H9 (cell line): Measurements from ENCODE around the gene MSRB1. TPM values are rescaled to one million over a fixed set of nuclear protein-coding genes. Genes with fewer than 3 reads are reported as not detected.

Experiments
- DNase-seq: peaks from one replicate; pipeline ENCODE4 v3.0.0-alpha.2; 2017
- H2AFZ ChIP-seq: one replicate; pipeline ENCODE4 v1.6.1; 2013; ENCODE audit warnings: mild to moderate bottlenecking, low read length, control low read depth, moderate library complexity
- H2AK5ac ChIP-seq: 2 replicates; pipeline ENCODE4 v1.6.1; 2013; ENCODE audit warnings: low read length, control low read depth, mixed read lengths; ENCODE audit not compliant: insufficient read length
- H2BK120ac ChIP-seq: one replicate; pipeline ENCODE4 v1.6.1; 2013; ENCODE audit warnings: low read depth, mild to moderate bottlenecking, low read length, control low read depth, inconsistent platforms; ENCODE audit not compliant: poor library complexity, severe bottlenecking
- H2BK12ac ChIP-seq: 2 replicates; pipeline ENCODE4 v1.6.1; 2013; ENCODE audit warnings: low read length, control low read depth, mixed read lengths, low read depth; ENCODE audit not compliant: insufficient read length
- H2BK15ac ChIP-seq: 2 replicates; pipeline ENCODE4 v1.6.1; 2013; ENCODE audit warnings: low read depth, low read length, control low read depth
- H2BK20ac ChIP-seq: one replicate; pipeline ENCODE4 v1.6.1; 2013; ENCODE audit warnings: low read depth, mild to moderate bottlenecking, low read length, control low read depth, inconsistent platforms; ENCODE audit not compliant: poor library complexity, severe bottlenecking
- H2BK5ac ChIP-seq: 2 replicates; pipeline ENCODE4 v1.6.1; 2013; ENCODE audit warnings: low read length, control low read depth, mixed read lengths; ENCODE audit not compliant: insufficient read length
- H3K14ac ChIP-seq: 2 replicates; pipeline ENCODE4 v1.6.1; 2013; ENCODE audit warnings: low read length, control low read depth; ENCODE audit not compliant: insufficient read depth
- H3K18ac ChIP-seq: 2 replicates; pipeline ENCODE4 v1.6.1; 2013; ENCODE audit warnings: low read depth, mild to moderate bottlenecking, mixed read lengths, low read length, control low read depth; ENCODE audit not compliant: insufficient read length
- H3K23ac ChIP-seq: 2 replicates; pipeline ENCODE4 v1.6.1; 2013; ENCODE audit warnings: low read length, control low read depth, mixed read lengths, low read depth; ENCODE audit not compliant: insufficient read length
- H3K23me2 ChIP-seq: 2 replicates; pipeline ENCODE4 v1.6.1; 2013; ENCODE audit warnings: low read depth, mild to moderate bottlenecking, mixed read lengths, low read length, control low read depth; ENCODE audit not compliant: insufficient read length, poor library complexity, severe bottlenecking
- H3K27ac ChIP-seq: 2 replicates; pipeline ENCODE4 v1.5.1; 2013; ENCODE audit warnings: low read length, control low read depth, mixed read lengths, low read depth; ENCODE audit not compliant: insufficient read length
- H3K27me3 ChIP-seq: 2 replicates; pipeline ENCODE4 v1.6.1; 2013; ENCODE audit warnings: low read length, control low read depth, inconsistent platforms; ENCODE audit not compliant: insufficient read depth
- H3K4ac ChIP-seq: 2 replicates; pipeline ENCODE4 v1.6.1; 2013; ENCODE audit warnings: low read depth, mild to moderate bottlenecking, control low read depth, inconsistent platforms, low read length, moderate library complexity
- H3K4me1 ChIP-seq: 2 replicates; pipeline ENCODE4 v1.6.1; 2013; ENCODE audit warnings: low read length, control low read depth, inconsistent platforms; ENCODE audit not compliant: insufficient read depth
- H3K4me2 ChIP-seq: 2 replicates; pipeline ENCODE4 v1.6.1; 2013; ENCODE audit warnings: low read length, control low read depth, mixed read lengths; ENCODE audit not compliant: insufficient read length, insufficient read depth
- H3K56ac ChIP-seq: 2 replicates; pipeline ENCODE4 v1.6.1; 2013; ENCODE audit warnings: low read depth, mild to moderate bottlenecking, mixed read lengths, low read length, control low read depth; ENCODE audit not compliant: insufficient read length
- H3K79me1 ChIP-seq: 2 replicates; pipeline ENCODE4 v1.6.1; 2013; ENCODE audit warnings: low read depth, mild to moderate bottlenecking, moderate library complexity, low read length, control low read depth, inconsistent platforms; ENCODE audit not compliant: insufficient read depth, poor library complexity, severe bottlenecking
- H3K79me2 ChIP-seq: 2 replicates; pipeline ENCODE4 v1.6.1; 2013; ENCODE audit warnings: low read length, control low read depth, inconsistent platforms; ENCODE audit not compliant: insufficient read depth
- H3K9ac ChIP-seq: 2 replicates; pipeline ENCODE4 v1.6.1; 2013; ENCODE audit warnings: low read length, control low read depth, mixed read lengths; ENCODE audit not compliant: insufficient read length; ENCODE audit errors: extremely low read depth
- H3K9me3 ChIP-seq: one replicate; pipeline ENCODE4 v1.6.1; 2013; ENCODE audit warnings: low read depth, low read length, inconsistent platforms; ENCODE audit not compliant: control insufficient read depth
- H3T11ph ChIP-seq: one replicate; pipeline ENCODE4 v1.6.1; 2013; ENCODE audit warnings: mild to moderate bottlenecking, low read length, control low read depth, inconsistent platforms
- H4K20me1 ChIP-seq: one replicate; pipeline ENCODE4 v1.6.1; 2013; ENCODE audit not compliant: control insufficient read depth, insufficient read length, insufficient read depth
- H4K5ac ChIP-seq: 2 replicates; pipeline ENCODE4 v1.6.1; 2013; ENCODE audit warnings: low read depth, mild to moderate bottlenecking, mixed read lengths, low read length, control low read depth; ENCODE audit not compliant: insufficient read length
- H4K8ac ChIP-seq: replicated peaks from 2 replicates; pipeline ENCODE4 v1.6.1; 2013; ENCODE audit warnings: low read length, control low read depth, mixed read lengths, low read depth; ENCODE audit not compliant: insufficient read length
- H4K91ac ChIP-seq: 2 replicates; pipeline ENCODE4 v1.6.1; 2013; ENCODE audit warnings: low read depth, mild to moderate bottlenecking, moderate library complexity, mixed read lengths, low read length, control low read depth; ENCODE audit not compliant: insufficient read length
- H3K27ac Mint-ChIP-seq, 3 experiments: 2 replicates in 2 of 3; 3 replicates in 1 of 3; pipeline ENCODE4 v1.8.0; 2020 to 2021; ENCODE audit warnings: mixed read lengths in 3 of 3, mild to moderate bottlenecking in 1 of 3, moderate library complexity in 1 of 3
- H3K27me3 Mint-ChIP-seq: 2 replicates; pipeline ENCODE4 v1.8.0; 2021; ENCODE audit warnings: low read depth, mild to moderate bottlenecking, moderate library complexity, mixed read lengths
- H3K36me3 Mint-ChIP-seq, 3 experiments: 2 replicates in 2 of 3; 3 replicates in 1 of 3; pipeline ENCODE4 v1.8.0; 2020 to 2021; ENCODE audit warnings: low read depth in 3 of 3, mixed read lengths in 3 of 3; ENCODE audit not compliant: insufficient read depth in 1 of 3
- H3K4me1 Mint-ChIP-seq, 2 experiments: 2 replicates each; pipeline ENCODE4 v1.8.0; 2020; ENCODE audit warnings: mixed read lengths in 2 of 2
- H3K4me3 Mint-ChIP-seq, 2 experiments: 2 replicates in 1 of 2; 3 replicates in 1 of 2; pipeline ENCODE4 v1.8.0; 2020 to 2021; ENCODE audit warnings: mild to moderate bottlenecking in 2 of 2, mixed read lengths in 2 of 2, moderate library complexity in 1 of 2
- H3K9me3 Mint-ChIP-seq, 2 experiments: 2 replicates in 1 of 2; 3 replicates in 1 of 2; pipeline ENCODE4 v1.8.0; 2020; ENCODE audit warnings: mild to moderate bottlenecking in 2 of 2, mixed read lengths in 2 of 2, moderate library complexity in 1 of 2
- WGBS: extraction: QIAGEN DNeasy Blood & Tissue Kit; methylation state at CpG from one replicate; pipeline ENCODE4 v1.1.7; 2013; ENCODE audit warnings: missing lambda C conversion rate, low lambda C conversion rate, mixed read lengths; ENCODE audit not compliant: insufficient read length; ENCODE audit errors: extremely low coverage; 5-methylcytosine and 5-hydroxymethylcytosine counted together
- total RNA-seq: library from RNA; stranded (reverse); gene quantifications from 2 replicates; pipeline ENCODE4 v1.2.1, GENCODE V29; 2021
- TF ChIP-seq, protein P1 (sequence below): fragments of 200-600 bp; sonication (generic); conservative IDR thresholded peaks from 3 replicates; pipeline ENCODE4 v1.8.0; 2021; ENCODE audit warnings: antibody characterized with exemption, mild to moderate bottlenecking

The MSRB1 gene
- total RNA-seq, 1 experiment from 2014 or later: 25.7 TPM

DNA sequence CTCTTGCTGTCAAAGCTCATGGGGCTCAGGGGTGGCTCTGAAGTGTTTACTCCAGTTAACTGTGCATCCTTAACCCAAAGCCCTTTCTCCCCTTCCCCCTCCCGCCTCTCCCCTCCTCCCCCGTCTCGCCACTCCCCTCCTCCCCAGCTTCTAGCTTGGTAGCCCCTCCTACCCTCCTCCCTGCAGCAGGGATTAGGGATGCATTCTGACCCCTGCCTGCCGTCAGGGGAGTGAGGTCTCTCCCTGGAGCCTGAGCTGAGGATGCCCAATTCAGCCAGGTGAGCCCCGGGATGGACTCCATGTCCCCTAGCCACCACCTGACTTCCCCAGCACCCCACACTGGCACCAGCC lies 26.4 kb downstream of the MSRB1 start:
- no peak overlapping the region for H2BK15ac ChIP-seq
- H2BK12ac ChIP-seq: no peak overlapping the region
- H2BK120ac ChIP-seq: no peak overlapping the region
- Mint-ChIP-seq H3K27me3 (peaks cover 77% of the 10 kb centered on the region), H3K9me3 (no peaks in the 10 kb centered on the region), H3K4me3 (peak overlapping the region; percentile 40 to 65), H3K27ac (peak overlapping the region in 1 of 3 experiments; percentile 89; a peak in 2 of 7 replicates), H3K4me1 (peaks cover 14 to 55% of the 10 kb centered on the region in 2 experiments), H3K36me3 (no peaks in the 10 kb centered on the region)
- no peak overlapping the region for H2AFZ ChIP-seq
- no peak overlapping the region for H2AK5ac ChIP-seq
- H3K18ac ChIP-seq: no peak overlapping the region
- H3K23me2 ChIP-seq: peaks cover 4% of the 10 kb centered on the region
- no peak overlapping the region for H3K4ac ChIP-seq
- H3K9me3 ChIP-seq: no peaks in the 10 kb centered on the region
- no peak overlapping the region for H2BK5ac ChIP-seq
- no peak overlapping the region for H3K27ac ChIP-seq
- H3T11ph ChIP-seq: no peak overlapping the region
- no peak overlapping the region for H3K56ac ChIP-seq
- no peak overlapping the region for H3K9ac ChIP-seq
- no peak for DNase-seq
- H2BK20ac ChIP-seq: no peak overlapping the region
- no peaks in the 10 kb centered on the region for H3K79me1 ChIP-seq
- H3K23ac ChIP-seq: no peak overlapping the region
- WGBS: no CpG with 5 or more reads among the region's 5 CpGs
- TF ChIP-seq, protein P1, sequence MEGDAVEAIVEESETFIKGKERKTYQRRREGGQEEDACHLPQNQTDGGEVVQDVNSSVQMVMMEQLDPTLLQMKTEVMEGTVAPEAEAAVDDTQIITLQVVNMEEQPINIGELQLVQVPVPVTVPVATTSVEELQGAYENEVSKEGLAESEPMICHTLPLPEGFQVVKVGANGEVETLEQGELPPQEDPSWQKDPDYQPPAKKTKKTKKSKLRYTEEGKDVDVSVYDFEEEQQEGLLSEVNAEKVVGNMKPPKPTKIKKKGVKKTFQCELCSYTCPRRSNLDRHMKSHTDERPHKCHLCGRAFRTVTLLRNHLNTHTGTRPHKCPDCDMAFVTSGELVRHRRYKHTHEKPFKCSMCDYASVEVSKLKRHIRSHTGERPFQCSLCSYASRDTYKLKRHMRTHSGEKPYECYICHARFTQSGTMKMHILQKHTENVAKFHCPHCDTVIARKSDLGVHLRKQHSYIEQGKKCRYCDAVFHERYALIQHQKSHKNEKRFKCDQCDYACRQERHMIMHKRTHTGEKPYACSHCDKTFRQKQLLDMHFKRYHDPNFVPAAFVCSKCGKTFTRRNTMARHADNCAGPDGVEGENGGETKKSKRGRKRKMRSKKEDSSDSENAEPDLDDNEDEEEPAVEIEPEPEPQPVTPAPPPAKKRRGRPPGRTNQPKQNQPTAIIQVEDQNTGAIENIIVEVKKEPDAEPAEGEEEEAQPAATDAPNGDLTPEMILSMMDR: no peak
- H3K14ac ChIP-seq: no peak overlapping the region
- no peak overlapping the region for H4K91ac ChIP-seq
- H4K8ac ChIP-seq: no peak overlapping the region
- H4K5ac ChIP-seq: no peak overlapping the region
- peaks cover 43% of the 10 kb centered on the region for H3K27me3 ChIP-seq
- no peaks in the 10 kb centered on the region for H4K20me1 ChIP-seq
- H3K4me2 ChIP-seq: peak overlapping the region; percentile 40
- H3K4me1 ChIP-seq: no peaks in the 10 kb centered on the region; the same call in 1 of the 2 replicates
- H3K79me2 ChIP-seq: no peaks in the 10 kb centered on the region
